IPS-18c (cell line): ENCODE results near the gene DIAPH2.

Source experiments
- H3K4me3 ChIP-seq: 2 replicates; pipeline ENCODE4 v1.7.0; 2013; ENCODE audit warnings: low read depth, mild to moderate bottlenecking, low read length, moderate library complexity; ENCODE audit not compliant: insufficient read depth
- H3K9me3 ChIP-seq: one replicate; pipeline ENCODE4 v1.6.1; 2013; ENCODE audit warnings: mild to moderate bottlenecking, low read length, moderate library complexity; ENCODE audit not compliant: control insufficient read depth, insufficient read depth

The DIAPH2 gene

DNA sequence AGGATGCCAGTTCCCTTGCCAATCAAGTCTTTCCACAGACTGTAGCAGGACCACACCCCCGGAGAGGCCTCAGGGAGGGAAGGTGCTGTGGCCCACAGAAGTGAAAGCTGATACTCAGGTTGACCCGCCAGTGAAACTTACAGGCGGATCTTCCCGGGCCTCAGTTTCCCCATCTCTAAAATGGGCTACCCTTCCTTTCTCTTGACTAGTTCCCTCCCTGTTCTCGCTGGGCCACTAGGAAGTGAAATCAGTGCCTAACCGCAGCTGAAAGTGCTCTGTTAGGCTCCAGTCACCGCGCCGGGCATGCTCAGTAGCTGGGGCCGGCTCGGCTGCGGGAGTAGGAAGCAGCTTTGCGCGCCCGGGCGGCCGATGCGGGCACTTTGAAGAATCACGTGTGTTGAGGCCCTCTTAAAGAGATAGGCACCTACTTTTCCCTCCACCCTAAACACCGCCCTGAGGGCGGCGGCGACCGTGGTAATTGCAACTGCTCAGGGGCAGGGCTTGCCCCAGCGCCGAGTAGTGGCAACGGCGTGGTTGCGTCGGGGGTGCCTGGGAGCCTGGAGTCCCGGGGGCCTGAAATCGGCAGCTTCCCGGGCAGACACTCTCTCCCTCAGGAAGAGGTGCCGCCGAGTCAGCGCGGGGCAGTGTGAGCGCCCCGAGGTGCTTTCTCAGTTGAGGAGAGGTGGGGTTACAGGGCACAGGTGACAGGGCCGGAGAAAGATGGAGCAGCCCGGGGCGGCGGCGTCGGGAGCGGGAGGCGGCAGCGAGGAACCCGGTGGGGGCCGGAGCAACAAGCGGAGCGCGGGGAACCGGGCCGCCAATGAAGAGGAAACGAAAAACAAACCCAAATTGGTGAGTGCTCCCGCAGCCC, at the start of gene DIAPH2:
Gene DIAPH2, plus strand, starts transcription at position 504 of the 871 bp plus-strand sequence.
- Histone ChIP-seq H3K9me3 (no peaks in the 10 kb centered on the region), H3K4me3 (peak within 1 kb of the TSS; percentile 80)

DNA sequence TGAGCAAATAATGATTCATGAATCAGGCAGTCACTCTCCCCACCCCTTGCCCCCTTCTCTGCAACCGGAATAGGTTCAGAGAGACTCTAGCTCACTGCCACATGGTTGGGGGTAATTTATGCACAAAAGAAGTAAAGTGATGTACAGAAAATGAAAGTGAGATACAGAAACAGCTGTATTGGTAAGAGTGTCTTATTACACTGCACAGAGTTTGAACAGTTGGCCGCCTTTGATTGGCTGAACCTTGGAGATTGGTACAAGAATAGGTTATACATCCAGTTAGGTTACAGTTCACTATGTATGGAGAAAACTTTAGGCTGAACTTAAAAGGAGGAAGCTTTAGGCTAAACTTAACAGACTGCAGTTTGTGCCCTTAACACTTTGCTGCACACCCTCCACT, 34.6 kb upstream of the DIAPH2 start:
- Histone ChIP-seq H3K4me3 (no peak overlapping the region), H3K9me3 (no peaks in the 10 kb centered on the region)

DNA sequence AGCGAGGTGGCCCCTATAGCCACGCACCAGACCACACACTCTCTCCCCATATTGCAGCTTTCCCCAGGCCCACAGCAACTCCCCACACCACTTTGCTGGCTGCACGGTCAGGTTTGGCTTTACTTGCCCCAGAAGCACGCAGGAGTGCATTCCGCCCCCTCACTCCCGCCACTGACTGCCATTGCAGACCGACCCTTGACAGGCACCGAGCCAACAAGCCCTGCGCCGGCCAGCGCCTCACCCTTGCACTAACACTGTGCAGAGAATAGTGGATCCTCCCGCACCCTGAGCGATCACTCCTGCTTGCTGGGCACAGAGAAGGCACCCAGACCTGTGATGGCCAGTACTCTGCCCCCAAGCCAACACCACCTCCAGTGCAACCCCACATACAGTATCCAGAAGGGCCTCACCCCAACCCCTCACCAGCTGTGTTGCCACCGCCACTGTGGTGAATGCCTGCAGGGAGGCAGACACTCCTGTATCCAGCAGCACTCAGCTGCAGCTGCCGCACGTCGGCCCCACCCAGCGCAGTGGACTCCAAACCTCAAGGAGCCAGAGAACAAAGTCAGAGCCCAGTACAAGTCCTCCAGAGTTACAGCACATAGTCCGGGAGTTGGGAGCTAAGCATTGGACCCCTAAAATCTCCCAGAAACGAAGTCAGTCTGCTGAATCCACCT, 28.6 kb upstream of the DIAPH2 start:
- H3K9me3 ChIP-seq: no peaks in the 10 kb centered on the region
- no peak overlapping the region for H3K4me3 ChIP-seq

DNA sequence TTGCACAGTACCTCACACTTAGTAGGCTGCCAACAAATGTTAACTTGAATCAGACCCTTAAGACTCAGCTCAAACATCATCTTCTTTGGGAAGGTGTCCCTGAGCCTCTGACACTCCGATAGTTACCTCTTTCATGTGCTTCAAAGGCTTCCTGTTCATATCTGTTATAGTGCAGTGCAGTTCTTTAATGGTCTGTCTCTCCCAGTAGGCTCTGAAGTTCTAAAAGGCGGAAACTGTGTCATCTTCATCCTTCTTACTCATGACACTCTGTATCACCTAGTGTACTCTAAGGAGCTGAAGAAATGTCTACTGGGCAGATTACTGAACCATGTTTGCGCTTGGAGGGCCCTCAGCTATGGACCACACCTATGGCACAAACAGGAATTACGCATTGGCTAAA, 2.1 kb upstream of the DIAPH2 start:
- H3K9me3 ChIP-seq: no peaks in the 10 kb centered on the region

DNA sequence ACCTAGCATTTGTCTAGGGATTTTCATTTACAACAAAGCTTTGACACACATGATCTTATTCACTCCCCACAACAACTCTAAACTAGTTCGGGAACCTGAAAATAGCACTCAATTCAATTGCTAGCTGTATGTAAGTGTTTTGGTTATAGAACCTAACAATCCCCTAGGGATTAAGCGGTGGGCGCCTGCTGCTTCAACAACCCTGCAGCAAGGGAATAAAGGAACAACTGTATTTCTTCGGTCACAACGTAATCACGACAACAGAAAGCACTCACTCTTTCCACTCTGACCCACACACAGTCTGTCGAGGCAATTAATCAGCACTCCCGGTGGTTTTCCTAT, 674 bp upstream of the DIAPH2 start:
- Histone ChIP-seq H3K9me3 (no peaks in the 10 kb centered on the region), H3K4me3 (peak overlapping the region; percentile 80; the same call in 1 of the 2 replicates)

More for the DNA sequence above, 2.1 kb upstream of the DIAPH2 start:
- H3K4me3 ChIP-seq: no peak overlapping the region

DNA sequence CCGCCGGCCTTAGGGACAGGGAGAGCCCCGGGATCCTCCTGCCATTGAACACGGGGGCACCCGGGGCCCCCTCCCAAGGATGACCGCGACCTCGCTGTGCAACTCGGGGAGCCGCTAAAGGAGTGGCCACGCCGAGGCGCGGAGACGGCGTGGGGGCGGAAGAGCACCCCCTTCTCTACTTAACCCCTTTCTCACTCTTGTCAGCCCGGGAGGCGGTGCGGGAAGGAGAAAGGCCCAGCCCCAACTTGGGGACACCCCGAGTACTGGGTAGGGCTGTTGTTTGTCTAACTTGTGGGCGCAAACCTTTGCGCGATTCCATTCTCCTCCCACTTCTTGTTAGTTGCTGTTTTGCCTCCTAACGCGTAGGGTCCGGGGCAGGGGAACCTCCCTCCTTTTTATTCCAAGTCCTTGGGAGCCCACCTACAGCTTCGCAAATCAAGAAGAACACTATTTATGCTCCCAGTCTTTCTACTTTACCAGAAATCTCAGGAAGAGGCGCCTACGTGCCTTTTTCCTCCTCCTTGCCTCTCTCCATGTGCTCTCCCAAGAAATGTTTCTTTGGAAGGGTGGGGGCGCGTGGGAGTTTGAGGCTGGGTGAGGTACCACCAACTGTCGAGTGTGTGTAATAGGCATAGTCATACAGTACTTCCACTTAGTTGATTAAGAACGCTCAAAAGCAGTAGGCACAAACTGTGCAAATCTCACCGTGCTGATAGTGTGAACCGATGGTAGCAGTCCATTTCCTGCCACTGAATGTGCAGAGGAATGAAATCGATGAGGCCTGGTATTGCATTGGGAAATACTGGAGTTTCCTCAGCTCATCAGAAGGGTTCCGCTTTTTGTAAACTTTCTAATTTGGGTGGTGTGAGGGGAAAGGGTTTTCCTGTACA, 813 bp downstream of the DIAPH2 start:
- peak overlapping the region; percentile 80 for H3K4me3 ChIP-seq
- no peaks in the 10 kb centered on the region for H3K9me3 ChIP-seq

DNA sequence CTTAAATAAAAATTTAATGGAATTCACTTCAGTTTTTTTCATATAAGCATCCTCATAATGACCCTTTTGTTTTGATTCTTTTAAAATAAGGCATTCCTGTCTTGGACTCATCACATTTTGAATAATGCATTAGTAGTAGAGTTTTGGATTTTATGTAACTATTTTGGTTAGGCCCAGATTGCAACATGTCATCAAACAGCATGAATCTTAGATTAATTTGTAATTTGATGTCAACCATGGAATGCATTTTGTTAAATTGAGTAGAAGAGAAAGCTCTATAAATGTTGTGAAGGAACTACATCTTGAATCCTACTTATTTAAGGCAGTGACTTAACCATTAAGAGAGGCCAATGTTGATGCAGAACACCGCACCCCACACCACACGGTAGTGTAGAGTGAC, 3.1 kb downstream of the DIAPH2 start:
- H3K4me3 ChIP-seq: no peak overlapping the region
- H3K9me3 ChIP-seq: no peaks in the 10 kb centered on the region

DNA sequence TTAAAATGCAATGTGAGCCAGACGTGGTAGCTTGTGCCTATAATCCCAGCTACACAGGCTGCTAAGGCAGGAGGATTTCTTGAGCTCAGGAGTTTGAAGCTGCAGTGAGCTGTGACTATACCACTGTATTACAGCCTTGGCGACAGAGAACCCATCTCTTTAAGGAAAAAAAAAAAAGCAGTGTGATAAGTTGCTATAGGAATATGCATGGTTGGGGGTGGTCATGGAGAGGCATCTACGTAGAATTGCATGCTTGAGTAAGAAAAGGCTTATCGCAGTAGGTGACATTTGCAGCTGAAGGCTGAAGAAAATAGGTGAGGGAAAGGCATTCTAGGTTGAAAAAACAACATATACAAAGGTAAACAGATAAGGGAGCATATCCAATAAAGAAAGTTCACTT, 4.1 kb downstream of the DIAPH2 start:
- no peak overlapping the region for H3K4me3 ChIP-seq

DNA sequence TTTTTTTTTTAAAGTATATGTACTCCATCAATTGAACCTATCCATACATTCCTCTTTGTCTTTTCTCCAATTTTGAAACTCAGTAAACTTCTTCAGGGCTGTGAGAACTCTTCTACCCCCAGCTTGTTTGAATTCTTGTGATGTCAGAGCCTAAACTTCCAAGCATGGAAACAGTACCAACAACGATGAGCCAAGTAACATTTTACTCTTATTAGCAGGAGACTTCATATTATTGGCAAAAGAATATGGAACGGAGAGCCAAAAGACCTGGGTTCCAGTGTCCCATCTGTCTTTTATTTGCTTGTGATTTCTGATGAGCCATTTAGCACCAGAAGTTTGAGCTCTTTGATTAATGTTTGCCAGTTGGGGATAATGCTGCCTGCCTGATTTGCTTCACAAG, 5.3 kb downstream of the DIAPH2 start:
- H3K9me3 ChIP-seq: no peaks in the 10 kb centered on the region
- no peak overlapping the region for H3K4me3 ChIP-seq

More for the DNA sequence above, 4.1 kb downstream of the DIAPH2 start:
- no peaks in the 10 kb centered on the region for H3K9me3 ChIP-seq

DNA sequence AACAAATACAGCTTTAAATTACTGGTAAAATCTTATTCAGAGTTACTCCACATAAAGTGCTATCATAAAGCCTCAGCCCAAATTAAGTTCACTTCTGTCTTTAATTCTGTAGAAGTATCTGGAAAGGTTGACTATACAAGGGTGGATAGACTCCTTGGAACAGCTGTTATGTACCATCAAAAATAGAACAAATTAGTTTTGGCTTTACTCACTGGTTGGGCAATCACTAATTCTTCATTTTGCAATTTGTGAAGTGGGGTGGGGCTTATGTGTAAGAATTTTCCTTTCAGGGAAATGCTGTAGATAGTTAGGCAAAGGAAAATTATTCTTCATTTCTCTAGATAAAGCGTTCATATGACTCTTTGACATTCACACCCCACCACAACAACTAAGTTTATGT, 7.8 kb downstream of the DIAPH2 start:
- Histone ChIP-seq H3K9me3 (no peaks in the 10 kb centered on the region), H3K4me3 (no peak overlapping the region)

DNA sequence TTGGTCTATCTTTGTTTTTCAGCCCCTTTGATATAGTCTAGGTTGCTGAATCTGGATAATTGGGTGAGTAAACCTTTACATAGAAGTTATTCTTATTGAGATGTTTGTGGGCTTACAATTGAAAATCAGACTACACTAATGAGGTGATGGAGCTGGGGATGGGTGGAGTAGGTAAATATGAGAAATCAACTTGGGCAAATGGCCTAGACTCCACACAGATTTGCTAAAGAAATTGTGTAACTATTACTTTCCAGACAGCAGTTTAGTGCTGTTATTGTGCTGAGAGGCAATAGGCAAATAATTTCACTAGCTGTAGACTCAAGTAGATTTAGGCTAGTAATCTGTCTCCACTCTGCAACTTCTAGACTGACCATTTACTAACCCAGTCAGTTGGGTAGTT, 8.2 kb downstream of the DIAPH2 start:
- no peaks in the 10 kb centered on the region for H3K9me3 ChIP-seq
- no peak overlapping the region for H3K4me3 ChIP-seq

DNA sequence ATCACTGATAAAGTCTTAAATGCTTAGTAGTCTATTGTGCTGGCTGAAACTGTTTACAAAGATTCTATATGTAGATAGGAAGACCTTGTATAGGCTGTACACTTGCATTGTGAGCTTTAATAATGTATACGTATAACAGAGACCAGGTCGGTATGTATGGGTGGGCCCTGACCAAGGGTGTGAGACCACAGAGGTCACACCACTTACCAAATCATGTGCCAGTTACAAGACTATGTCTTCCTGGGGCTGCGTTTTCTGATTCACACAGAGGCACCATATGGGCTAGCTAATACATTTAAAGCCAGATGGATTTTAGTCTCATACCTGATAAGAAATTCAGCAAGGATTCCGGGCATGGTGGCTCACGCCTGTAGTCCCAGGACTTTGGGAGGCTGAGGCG, 8.8 kb downstream of the DIAPH2 start:
- Histone ChIP-seq H3K4me3 (no peak overlapping the region), H3K9me3 (no peaks in the 10 kb centered on the region)

DNA sequence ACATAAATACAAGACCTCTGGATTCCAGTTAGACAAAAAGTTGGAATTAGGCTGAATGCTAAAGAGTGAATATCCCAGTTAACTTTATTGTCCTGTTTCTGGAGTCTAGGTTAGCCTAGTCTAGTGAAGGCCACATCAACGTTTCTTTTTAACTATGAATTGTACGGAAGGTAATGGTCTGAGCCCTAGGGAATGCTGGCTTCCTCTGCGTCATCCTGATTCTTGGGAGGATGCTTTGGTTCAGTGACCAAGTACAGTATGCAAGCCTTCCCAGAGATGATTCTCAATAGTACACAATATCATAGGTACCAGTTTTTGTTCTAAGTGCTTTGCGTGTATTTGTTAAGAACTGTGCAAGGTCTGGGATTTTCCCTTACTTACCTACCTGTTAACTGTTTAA, 11.8 kb downstream of the DIAPH2 start:
- H3K9me3 ChIP-seq: no peaks in the 10 kb centered on the region
- no peak overlapping the region for H3K4me3 ChIP-seq

DNA sequence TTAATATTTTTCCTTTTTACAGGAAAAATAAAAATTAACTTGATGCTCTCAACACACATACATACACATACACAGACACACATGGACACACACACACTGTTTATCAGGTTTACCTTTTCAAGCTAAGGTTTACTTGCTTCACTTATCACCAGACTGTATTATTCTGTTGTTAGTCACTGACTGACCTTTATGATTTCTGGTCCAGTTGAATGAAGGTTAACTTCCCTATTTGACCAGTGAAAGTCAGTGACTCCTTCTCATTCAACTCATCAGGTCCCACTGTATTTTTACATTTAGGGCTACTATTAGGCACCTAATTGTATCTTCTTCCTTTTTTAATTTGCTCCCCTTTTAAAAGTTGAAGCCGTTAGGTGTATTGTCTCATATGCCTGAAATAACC, 16.0 kb downstream of the DIAPH2 start:
- no peaks in the 10 kb centered on the region for H3K9me3 ChIP-seq

DNA sequence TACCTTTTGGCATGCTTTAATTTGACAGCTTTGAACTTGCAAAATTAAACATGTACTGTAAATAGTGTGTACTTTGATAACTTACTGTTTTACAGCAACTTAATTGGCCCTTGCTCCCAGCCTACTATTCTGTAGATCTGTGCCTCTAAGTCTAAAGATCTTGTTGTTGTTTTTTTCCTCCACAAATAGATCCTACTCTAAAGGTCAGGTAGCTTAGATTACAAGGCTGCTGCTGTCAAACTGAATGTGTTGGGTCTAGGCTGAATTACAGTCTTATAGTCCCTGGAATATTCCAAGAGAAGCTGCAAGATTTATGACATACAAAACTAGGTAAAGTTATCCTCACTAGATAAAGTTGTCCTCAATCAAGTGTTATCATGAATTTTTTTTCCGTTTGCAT, 18.7 kb downstream of the DIAPH2 start:
- H3K4me3 ChIP-seq: no peak overlapping the region

More for the DNA sequence above, 16.0 kb downstream of the DIAPH2 start:
- H3K4me3 ChIP-seq: no peak overlapping the region

DNA sequence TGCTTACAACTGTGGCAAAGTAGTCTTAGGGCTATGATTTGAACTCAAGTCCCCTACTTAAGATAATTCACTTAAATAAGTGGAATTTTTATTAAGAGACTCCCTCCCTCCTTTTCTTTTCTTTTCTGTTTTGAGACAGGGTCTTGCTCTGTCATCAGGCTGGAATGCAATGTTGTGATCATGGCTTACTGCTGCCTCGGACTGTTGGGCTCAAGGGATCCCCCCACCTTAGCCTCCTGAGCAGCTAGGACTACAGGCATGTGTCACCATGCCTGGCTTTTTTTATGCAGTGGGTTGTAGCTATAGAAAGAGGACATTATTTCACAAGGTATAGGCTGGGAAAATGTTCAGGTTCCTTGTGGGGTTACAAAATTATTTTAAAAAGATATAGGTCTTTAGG, 19.2 kb downstream of the DIAPH2 start:
- no peaks in the 10 kb centered on the region for H3K9me3 ChIP-seq

More for the DNA sequence above, 18.7 kb downstream of the DIAPH2 start:
- H3K9me3 ChIP-seq: no peaks in the 10 kb centered on the region

DNA sequence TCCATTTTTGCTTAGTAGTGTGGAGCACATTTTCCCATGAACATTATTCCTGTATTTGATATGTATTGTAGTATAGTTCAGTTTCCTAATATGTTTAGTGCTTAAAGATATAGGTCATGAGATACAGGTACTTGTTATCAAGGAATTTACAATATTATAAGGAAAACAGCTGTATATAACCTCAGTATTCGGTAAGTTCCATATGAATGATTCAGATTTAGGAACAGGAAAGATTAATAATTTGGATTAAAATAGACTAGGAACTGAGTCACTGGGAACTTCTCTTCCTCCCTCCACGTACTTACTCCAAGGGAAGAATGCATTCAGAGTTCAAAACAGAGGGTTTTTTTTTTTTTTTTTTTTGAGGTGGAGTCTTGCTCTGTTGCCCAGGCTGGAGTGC, 20.0 kb downstream of the DIAPH2 start:
- no peaks in the 10 kb centered on the region for H3K9me3 ChIP-seq
- no peak overlapping the region for H3K4me3 ChIP-seq

More for the DNA sequence above, 19.2 kb downstream of the DIAPH2 start:
- H3K4me3 ChIP-seq: no peak overlapping the region
